ENCODE data around the gene POM121L12. TPM values are rescaled to one million over a fixed set of nuclear protein-coding genes. Genes with fewer than 3 reads are reported as not detected.

The POM121L12 gene
- not detected for total RNA-seq

GRCh38 chr7:53035499-53036412, at the start of gene POM121L12:
Gene POM121L12, plus strand, starts transcription at chr7:53035633. Its CDS starts 39 bp downstream, at chr7:53035672.
- ATAC-seq: no peak

- ATAC-seq: no peak
Measured at GRCh38 chr7:52992001-52992400, 43.4 kb upstream of the POM121L12 start.

- no peak for ATAC-seq
Measured at GRCh38 chr7:52992479-52993162, 42.8 kb upstream of the POM121L12 start.

- ATAC-seq: no peak
Measured at GRCh38 chr7:52995676-52996075, 39.8 kb upstream of the POM121L12 start.

- no peak for ATAC-seq
Measured at GRCh38 chr7:53001221-53001620, 34.2 kb upstream of the POM121L12 start.

GRCh38 chr7:53002389-53002788, 33.0 kb upstream of the POM121L12 start:
- no peak for ATAC-seq

- ATAC-seq: no peak
Measured at GRCh38 chr7:53003653-53004445, 31.6 kb upstream of the POM121L12 start.

GRCh38 chr7:53013925-53014324, 21.5 kb upstream of the POM121L12 start:
- no peak for ATAC-seq

GRCh38 chr7:53015463-53015862, 20.0 kb upstream of the POM121L12 start:
- no peak for ATAC-seq

- no peak for ATAC-seq
Measured at GRCh38 chr7:53022893-53023292, 12.5 kb upstream of the POM121L12 start.

- ATAC-seq: no peak
Measured at GRCh38 chr7:53048638-53049037, 13.2 kb downstream of the POM121L12 start.

GRCh38 chr7:53050433-53050832, 15.0 kb downstream of the POM121L12 start:
- ATAC-seq: no peak

- ATAC-seq: no peak
Measured at GRCh38 chr7:53059591-53059990, 24.2 kb downstream of the POM121L12 start.

GRCh38 chr7:53060066-53060465, 24.6 kb downstream of the POM121L12 start:
- no peak for ATAC-seq

- no peak for ATAC-seq
Measured at GRCh38 chr7:53062796-53063195, 27.4 kb downstream of the POM121L12 start.

- ATAC-seq: no peak
Measured at GRCh38 chr7:53068673-53069072, 33.2 kb downstream of the POM121L12 start.

- ATAC-seq: no peak
Measured at GRCh38 chr7:53070883-53071282, 35.5 kb downstream of the POM121L12 start.

Measured in esophagus mucosa (tissue), 1 donor.